IPS-18c (cell line): ENCODE results near the gene DOK6.

ENCODE experiments used
- H3K4me3 ChIP-seq: 2 replicates; pipeline ENCODE4 v1.7.0; 2013; ENCODE audit warnings: low read depth, mild to moderate bottlenecking, low read length, moderate library complexity; ENCODE audit not compliant: insufficient read depth
- H3K9me3 ChIP-seq: one replicate; pipeline ENCODE4 v1.6.1; 2013; ENCODE audit warnings: mild to moderate bottlenecking, low read length, moderate library complexity; ENCODE audit not compliant: control insufficient read depth, insufficient read depth

The DOK6 gene

DNA sequence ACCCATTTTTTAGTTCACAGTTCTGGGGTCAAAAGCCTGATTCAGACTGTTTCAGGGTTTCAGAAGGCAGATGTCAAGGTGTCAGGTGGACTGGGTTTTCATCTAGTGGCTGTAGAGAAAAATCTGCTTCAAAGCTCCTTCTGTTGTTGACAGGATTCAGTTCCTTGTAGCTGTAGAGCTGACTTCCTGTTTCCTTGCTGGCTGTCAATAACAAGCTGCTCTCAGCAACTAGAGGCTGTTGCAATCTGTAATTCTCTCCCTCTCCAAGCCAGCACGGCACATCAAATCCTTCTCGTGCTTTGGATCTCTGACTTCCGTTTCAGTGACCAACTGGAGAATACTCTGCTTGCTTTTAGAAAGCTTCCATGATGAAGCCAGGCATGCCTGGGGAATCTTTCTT, 179.4 kb downstream of the DOK6 start:
- no peak overlapping the region for H3K4me3 ChIP-seq

DNA sequence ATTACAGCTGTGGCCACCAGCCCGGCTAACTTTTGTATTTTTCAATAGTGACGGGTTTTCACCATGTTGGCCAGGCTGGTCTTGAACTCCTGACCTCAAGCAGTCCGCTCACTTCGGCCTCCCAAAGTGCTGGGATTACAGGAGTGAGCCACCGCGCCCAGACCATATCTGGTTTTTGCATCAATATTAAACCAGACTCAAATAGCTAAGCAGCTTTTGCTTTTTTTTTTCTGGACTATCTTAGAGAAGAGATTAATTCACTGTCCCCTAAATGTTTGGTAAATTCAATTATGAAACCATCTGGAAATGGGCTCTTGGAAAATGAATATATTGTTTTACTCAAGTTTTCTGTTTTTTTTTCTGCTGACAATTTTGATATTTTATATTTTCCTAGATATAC, 183.7 kb downstream of the DOK6 start:
- no peak overlapping the region for H3K4me3 ChIP-seq
- no peaks in the 10 kb centered on the region for H3K9me3 ChIP-seq

More for the DNA sequence above, 179.4 kb downstream of the DOK6 start:
- no peaks in the 10 kb centered on the region for H3K9me3 ChIP-seq

- H3K9me3 ChIP-seq = no peaks in the 10 kb centered on the region
- H3K4me3 ChIP-seq = no peak overlapping the region
Measured at GRCh38 chr18:69585696-69586095, 185.0 kb downstream of the DOK6 start.

DNA sequence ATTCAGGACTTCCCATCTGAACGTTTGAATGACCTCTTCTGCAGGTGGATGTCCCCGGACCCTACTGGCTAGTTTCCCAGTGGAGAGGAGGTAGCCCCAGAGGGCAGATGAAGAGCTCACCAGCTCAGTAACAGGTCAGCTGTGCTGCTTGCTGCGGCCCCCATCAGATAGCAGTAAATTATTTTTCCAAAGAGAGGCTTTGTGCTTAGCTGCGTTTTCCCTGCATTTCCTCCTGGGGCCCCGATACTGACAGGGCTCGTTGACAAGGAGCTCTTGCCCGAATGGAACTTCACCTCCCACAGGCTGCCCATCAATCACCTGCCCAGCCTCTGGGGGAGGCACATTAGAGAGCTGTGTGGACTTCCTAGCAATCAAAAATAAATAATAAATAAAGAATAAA, 185.8 kb downstream of the DOK6 start:
- no peaks in the 10 kb centered on the region for H3K9me3 ChIP-seq
- H3K4me3 ChIP-seq = no peak overlapping the region

DNA sequence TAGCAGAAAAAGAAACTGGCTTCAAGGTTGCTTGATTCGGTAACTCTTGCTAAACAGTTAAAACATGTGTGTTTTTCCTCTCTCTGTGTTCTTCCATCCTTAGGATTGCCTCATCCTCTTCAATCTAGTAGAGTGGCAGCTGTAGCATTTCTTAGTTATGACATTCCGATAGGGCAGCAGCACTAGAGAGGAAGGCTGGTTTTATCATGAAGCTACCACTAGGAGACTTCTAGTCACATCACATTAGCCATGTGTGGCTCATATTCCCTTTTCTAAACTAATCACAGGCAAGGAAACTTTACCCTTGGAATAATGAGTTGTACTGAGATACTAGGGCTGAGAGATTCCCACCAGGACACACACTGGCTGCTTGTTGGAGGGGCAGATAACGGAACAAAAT, 187.6 kb downstream of the DOK6 start:
- Histone ChIP-seq H3K9me3 (no peaks in the 10 kb centered on the region), H3K4me3 (no peak overlapping the region)

DNA sequence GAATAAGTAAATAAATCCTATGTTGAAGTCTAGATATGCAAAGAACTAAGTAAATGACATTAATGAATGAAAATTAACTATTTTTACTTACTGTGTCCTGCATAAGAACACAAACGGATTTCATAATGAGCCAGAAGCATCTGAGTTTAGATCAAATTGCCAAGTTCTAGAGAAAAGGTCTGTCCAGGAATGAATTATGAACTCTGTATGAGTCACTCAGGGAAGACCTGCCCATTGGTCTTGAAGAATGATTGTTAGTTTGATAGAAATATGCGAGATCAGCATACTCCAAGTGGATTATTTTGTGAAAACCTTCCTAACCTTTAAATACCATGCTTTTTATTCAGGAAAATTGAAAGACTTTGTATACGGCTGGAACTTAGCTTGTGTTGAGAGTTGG, 189.5 kb downstream of the DOK6 start:
- no peak overlapping the region for H3K4me3 ChIP-seq
- H3K9me3 ChIP-seq = no peaks in the 10 kb centered on the region

DNA sequence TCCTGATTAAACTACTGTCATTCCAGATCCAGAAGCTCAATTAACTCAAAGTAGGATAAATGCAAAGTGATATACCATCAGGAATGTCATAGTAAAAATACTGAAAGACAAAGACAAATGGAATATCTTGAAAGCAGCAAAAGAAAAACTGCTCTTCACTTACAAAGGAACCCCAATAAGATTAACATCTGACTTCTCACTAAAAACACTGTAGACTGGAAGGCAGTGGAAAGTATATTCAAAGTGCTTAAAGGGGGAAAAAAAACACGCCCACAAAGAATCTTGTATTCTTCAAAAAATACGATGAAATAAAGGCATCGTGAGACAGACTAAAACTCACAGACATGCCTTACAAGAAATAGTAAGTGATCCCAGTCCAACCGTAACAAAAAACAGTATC, 195.7 kb downstream of the DOK6 start:
- no peaks in the 10 kb centered on the region for H3K9me3 ChIP-seq
- no peak overlapping the region for H3K4me3 ChIP-seq

DNA sequence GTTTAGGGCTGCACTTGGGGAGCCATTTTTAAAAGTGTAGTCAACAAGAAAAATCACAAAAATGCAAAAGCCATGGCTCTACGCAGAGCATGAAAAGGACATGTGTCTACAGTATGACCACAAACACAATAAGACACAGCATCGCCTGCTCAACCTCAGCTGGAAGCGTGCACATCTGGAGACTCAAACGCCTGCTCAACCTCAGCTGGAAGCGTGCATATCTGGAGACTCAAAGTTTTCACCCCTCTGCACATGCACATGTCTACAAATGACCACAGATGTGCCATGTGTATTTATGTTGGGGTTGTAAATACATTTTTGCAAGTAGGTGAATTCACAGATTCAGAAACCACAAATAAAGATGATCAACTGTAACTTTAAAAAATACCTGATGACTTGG, 196.9 kb downstream of the DOK6 start:
- no peaks in the 10 kb centered on the region for H3K9me3 ChIP-seq
- no peak overlapping the region for H3K4me3 ChIP-seq

- H3K9me3 ChIP-seq = no peaks in the 10 kb centered on the region
- H3K4me3 ChIP-seq = no peak overlapping the region
Measured at GRCh38 chr18:69599377-69599776, 198.7 kb downstream of the DOK6 start.

DNA sequence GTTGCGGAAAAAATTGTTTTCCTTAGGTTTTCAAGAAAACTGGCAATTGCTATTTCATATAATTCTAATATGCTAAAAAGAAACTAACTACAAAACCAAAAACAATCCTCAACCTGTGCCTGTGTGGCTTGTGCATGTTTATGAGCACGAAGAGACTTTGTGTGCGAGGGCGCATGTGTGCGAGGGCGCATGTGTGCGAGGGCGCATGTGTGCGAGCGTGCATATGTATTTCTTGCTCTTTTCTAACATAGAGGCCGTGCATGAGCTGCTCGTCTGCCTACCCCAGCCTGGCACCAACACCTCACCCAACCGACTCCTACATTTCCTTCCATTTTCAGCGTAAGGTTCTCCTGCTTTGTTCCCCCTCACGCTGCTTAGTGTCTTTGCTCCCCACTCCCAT, 211.6 kb downstream of the DOK6 start:
- Histone ChIP-seq H3K4me3 (no peak overlapping the region), H3K9me3 (no peaks in the 10 kb centered on the region)

GRCh38 chr18:69616114-69616513, 215.4 kb downstream of the DOK6 start:
- H3K4me3 ChIP-seq = no peak overlapping the region
- H3K9me3 ChIP-seq = no peaks in the 10 kb centered on the region

- H3K9me3 ChIP-seq = no peaks in the 10 kb centered on the region
Measured at GRCh38 chr18:69617408-69617807, 216.7 kb downstream of the DOK6 start.

GRCh38 chr18:69617888-69618287, 217.2 kb downstream of the DOK6 start:
- no peaks in the 10 kb centered on the region for H3K9me3 ChIP-seq
- no peak overlapping the region for H3K4me3 ChIP-seq

More at GRCh38 chr18:69617408-69617807, 216.7 kb downstream of the DOK6 start:
- no peak overlapping the region for H3K4me3 ChIP-seq

DNA sequence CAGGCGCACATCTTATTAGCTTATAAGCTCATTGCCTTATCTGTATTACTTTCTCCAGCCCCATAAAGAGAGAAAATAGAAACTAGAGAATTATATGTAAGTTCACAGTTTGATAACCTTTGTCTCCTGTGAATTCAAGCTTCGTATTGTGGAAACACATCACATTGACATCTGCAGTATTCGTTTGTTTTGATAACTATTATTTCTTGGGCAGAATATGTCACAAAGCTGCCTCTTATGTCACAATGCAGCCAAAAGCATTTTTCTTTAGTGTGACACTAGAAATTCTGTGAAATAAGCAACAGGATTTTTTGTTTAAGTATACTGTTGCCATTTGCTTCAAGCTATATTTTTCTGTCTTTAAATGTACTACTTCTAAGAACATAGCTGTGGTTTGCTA, 221.5 kb downstream of the DOK6 start:
- no peaks in the 10 kb centered on the region for H3K9me3 ChIP-seq
- H3K4me3 ChIP-seq = no peak overlapping the region

GRCh38 chr18:69622961-69623360, 222.3 kb downstream of the DOK6 start:
- Histone ChIP-seq H3K9me3 (no peaks in the 10 kb centered on the region), H3K4me3 (no peak overlapping the region)

GRCh38 chr18:69626171-69626570, 225.5 kb downstream of the DOK6 start:
- no peaks in the 10 kb centered on the region for H3K9me3 ChIP-seq
- no peak overlapping the region for H3K4me3 ChIP-seq

DNA sequence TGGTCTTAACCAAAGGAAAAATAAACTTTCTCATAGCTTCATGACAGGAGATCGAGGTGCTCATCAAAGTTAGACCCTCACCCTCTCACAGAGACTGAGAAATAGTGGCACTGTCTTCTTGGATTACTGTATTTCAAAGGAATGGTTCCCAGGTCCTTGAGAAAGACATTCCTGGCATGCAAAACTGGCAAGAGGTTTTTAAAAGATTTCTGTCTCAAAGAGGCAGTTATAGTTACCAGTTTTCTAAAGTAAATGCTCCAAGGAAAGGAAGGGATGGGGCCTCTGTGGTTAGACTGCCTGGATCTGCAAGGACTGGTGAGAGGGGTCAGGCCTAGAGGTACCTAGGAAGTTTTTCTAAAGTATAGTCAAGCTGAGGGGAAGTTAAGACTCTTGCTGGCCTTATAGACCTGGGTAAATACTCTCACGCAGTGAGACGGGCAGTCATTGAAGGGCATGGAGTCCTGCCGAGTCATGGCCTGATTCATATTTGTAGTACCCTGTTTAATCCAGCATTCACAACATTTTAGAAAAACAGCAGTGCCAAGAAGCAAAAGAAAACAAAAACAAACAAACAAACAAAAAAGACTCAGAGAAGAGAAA, 226.1 kb downstream of the DOK6 start:
- no peak overlapping the region for H3K4me3 ChIP-seq
- H3K9me3 ChIP-seq = no peaks in the 10 kb centered on the region

DNA sequence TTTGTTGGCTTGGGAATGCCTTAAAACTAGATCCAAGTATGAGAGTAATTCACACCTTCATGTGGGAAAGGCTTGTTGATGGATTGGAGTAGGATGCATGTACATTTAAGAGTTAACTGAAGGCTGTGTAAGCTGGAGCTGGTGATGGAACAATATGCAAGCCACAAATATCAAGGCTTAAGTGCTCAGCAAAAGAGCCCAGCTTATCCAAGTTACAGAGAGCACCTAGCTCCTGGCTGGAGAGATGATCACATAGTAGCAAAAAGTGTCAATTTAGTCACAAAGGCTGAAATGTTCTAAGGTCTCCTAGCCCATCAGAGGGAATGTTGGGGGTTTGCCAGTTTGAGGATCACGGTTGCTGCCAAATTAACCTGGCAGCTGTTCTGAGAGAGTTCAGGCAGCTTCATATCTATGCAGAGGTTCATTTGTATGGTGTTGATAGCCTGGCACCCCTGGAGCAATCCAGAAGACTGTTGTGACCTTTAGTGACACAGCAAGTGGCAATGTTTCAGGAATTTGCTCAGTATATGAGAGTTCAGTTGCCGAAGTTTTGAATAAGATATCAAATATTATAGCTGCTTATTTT, 228.2 kb downstream of the DOK6 start:
- Histone ChIP-seq H3K4me3 (no peak overlapping the region), H3K9me3 (no peaks in the 10 kb centered on the region)

GRCh38 chr18:69631281-69631680, 230.6 kb downstream of the DOK6 start:
- no peak overlapping the region for H3K4me3 ChIP-seq
- no peaks in the 10 kb centered on the region for H3K9me3 ChIP-seq
